Transverse colon (tissue), 4 donors: Measurements from ENCODE around the gene ITGAE. TPM values are rescaled to one million over a fixed set of nuclear protein-coding genes. Genes with fewer than 3 reads are reported as not detected.

Experiments
- DNase-seq: peaks from one replicate; pipeline ENCODE4 v3.0.0-alpha.2; 2019
- H3K27ac ChIP-seq, 4 donors: fragments of 200-600 bp; sonication (generic); 2 replicates each; pipeline ENCODE4 v1.5.1; 2016 to 2018; ENCODE audit warnings: inconsistent platforms in 4 of 4
- H3K27me3 ChIP-seq: fragments of 200-600 bp; sonication (generic); 2 replicates; pipeline ENCODE4 v1.5.1; 2017; ENCODE audit warnings: inconsistent platforms
- H3K36me3 ChIP-seq, 4 donors: fragments of 200-600 bp; sonication (generic); 2 replicates each; pipeline ENCODE4 v1.5.1; 2017 to 2019; ENCODE audit warnings: inconsistent platforms in 4 of 4
- H3K4me1 ChIP-seq, 4 donors: fragments of 200-600 bp; sonication (generic); 2 replicates each; pipeline ENCODE4 v1.5.1; 2017 to 2020; ENCODE audit warnings: inconsistent platforms in 4 of 4
- H3K4me3 ChIP-seq, 4 donors: fragments of 200-600 bp; sonication (generic); 1 replicate in 1 of 4; 2 replicates in 3 of 4; pipeline versions ENCODE4 v1.5.1 to v1.6.1; 2017 to 2019; ENCODE audit warnings: inconsistent platforms in 4 of 4
- H3K9me3 ChIP-seq, 2 donors: fragments of 200-600 bp; sonication (generic); 2 replicates each; pipeline ENCODE4 v1.5.1; 2017 to 2019; ENCODE audit warnings: inconsistent platforms in 2 of 2
- EP300 ChIP-seq: sonication (generic); formaldehyde crosslinking; IDR thresholded peaks from one replicate; pipeline ENCODE4 v1.6.1; 2017; ENCODE audit warnings: antibody characterized with exemption, low read depth
- POLR2A ChIP-seq: fragments of 450-650 bp; IDR thresholded peaks from one replicate; pipeline ENCODE4 v1.6.1; 2016; ENCODE audit warnings: antibody characterized with exemption, mild to moderate bottlenecking, moderate library complexity
- POLR2AphosphoS5 ChIP-seq, 3 donors: sonication (generic); formaldehyde crosslinking; IDR thresholded peaks; one replicate each; pipeline ENCODE4 v1.6.1; 2016; ENCODE audit warnings: antibody characterized with exemption in 3 of 3
- WGBS, 2 donors: methylation state at CpG; one replicate each; pipeline ENCODE4 v1.1.5; 2018; ENCODE audit warnings: low coverage in 1 of 2; 5-methylcytosine and 5-hydroxymethylcytosine counted together
- in situ Hi-C, 4 donors: fragments of 200-750 bp; cut with MboI; loops; one replicate each; pipeline versions ENCODE4 v1.15.0 to v1.15.1; 2017; ENCODE audit warnings: low sequenced_read_pairs in 3 of 4, low pct_ligation_motif_present in 1 of 4, low pct_unique_long_range_greater_than_20kb in 1 of 4
- intact Hi-C: fragments of 100-400 bp; cut with DNase I; formaldehyde crosslinking; loops from one replicate; pipeline ENCODE4 v1.15.1; 2023; ENCODE audit warnings: low total_unique reads
- total RNA-seq, 4 donors: library from RNA; depleted of rRNA; stranded (reverse); fragments of >200 nt; gene quantifications; one replicate each; pipeline ENCODE4 v1.1.0, GENCODE V29; 2016
- TF ChIP-seq, protein P1 (sequence below), 5 experiments: fragments of 200-600 bp in 3 of 5; fragments of 450-650 bp in 2 of 5; sonication (generic) in 3 of 5; IDR thresholded peaks; 1 replicate in 2 of 5; 2 replicates in 3 of 5; pipeline ENCODE4 v1.5.1; 2016 to 2017; ENCODE audit warnings: antibody characterized with exemption in 5 of 5, inconsistent platforms in 3 of 5, mild to moderate bottlenecking in 2 of 5, moderate library complexity in 1 of 5

The ITGAE gene
- total RNA-seq, 4 donors from 2014 or later = 2.8 to 23.1 (median 14.5) TPM

DNA sequence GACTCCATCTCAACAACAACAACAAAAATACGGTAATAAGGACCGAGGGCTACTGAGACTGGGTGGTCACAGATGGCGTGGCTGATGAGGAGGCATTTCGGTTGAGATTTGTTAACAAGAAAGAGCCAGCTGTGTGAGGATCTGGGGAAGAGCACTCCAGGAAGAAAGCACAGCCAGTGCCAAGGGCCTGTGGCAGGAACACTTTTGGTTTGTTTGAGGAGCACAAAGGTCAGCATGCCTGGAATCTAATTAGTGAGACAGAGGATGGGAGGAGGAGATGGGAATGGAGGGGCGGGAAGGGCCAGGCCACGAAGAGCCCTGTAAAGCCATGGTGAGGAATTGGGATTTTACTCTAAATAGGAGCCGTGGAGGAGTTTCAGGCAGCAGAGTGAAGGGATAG, 52.4 kb downstream of the ITGAE start:
- intact Hi-C loops = no loop called here
- 76 to 77% methylated on average over 7 of the region's 7 CpGs for WGBS, 2 donors

DNA sequence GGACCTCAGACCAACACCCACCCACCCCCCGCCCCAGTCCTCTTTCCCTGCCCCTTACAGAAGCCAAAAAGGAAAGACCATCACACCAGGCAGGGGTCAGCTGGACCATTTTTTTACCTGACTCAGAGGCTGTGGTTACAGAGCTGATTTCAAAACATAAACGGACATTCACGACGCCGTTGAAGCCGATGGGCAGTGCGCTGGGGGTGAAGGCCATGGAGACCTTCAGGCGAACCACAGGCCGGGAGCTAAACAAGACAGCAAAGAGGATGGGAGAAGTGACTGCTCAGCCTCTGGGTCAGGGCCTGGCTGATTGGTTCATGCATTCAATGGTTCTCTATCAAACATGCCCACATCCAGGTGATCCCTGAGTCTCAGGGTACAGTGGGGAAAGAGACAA, 53.2 kb downstream of the ITGAE start:
- WGBS, 2 donors = 89% methylated on average over 9 of the region's 9 CpGs; no CpG with 5 or more reads in 1 of the 2 donors
- Histone ChIP-seq H3K27ac (no peak overlapping the region), H3K27me3 (no peaks in the 10 kb centered on the region), H3K4me3 (no peak overlapping the region), H3K4me1 (no peaks in the 10 kb centered on the region), H3K9me3 (no peaks in the 10 kb centered on the region), H3K36me3 (no peaks in the 10 kb centered on the region)
- TF ChIP-seq, protein P1, sequence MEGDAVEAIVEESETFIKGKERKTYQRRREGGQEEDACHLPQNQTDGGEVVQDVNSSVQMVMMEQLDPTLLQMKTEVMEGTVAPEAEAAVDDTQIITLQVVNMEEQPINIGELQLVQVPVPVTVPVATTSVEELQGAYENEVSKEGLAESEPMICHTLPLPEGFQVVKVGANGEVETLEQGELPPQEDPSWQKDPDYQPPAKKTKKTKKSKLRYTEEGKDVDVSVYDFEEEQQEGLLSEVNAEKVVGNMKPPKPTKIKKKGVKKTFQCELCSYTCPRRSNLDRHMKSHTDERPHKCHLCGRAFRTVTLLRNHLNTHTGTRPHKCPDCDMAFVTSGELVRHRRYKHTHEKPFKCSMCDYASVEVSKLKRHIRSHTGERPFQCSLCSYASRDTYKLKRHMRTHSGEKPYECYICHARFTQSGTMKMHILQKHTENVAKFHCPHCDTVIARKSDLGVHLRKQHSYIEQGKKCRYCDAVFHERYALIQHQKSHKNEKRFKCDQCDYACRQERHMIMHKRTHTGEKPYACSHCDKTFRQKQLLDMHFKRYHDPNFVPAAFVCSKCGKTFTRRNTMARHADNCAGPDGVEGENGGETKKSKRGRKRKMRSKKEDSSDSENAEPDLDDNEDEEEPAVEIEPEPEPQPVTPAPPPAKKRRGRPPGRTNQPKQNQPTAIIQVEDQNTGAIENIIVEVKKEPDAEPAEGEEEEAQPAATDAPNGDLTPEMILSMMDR (IDR thresholded peaks at IDR 0.05) = no peak
- TF ChIP-seq POLR2AphosphoS5 (IDR thresholded peaks at IDR 0.05) (no peak), POLR2A (no peak)
- DNase-seq = no peak
- intact Hi-C loops (no loop called here), in situ Hi-C loops (loop anchor here in 2 of 4 donors (25.0 kb wide), 1 partner anchor 89 kb away; the partner anchor contains the start of gene NCBP3 (in 2 of the 2))

More for the DNA sequence above, 52.4 kb downstream of the ITGAE start:
- no peaks in the 10 kb centered on the region for H3K36me3 ChIP-seq
- H3K4me1 ChIP-seq = no peaks in the 10 kb centered on the region
- in situ Hi-C loops = loop anchor here in 2 of 4 donors (25.0 kb wide), 1 partner anchor 89 kb away; the partner anchor contains the start of gene NCBP3 (in 2 of the 2)
- no peak overlapping the region for H3K27ac ChIP-seq
- no peak for TF ChIP-seq POLR2AphosphoS5 (IDR thresholded peaks at IDR 0.05)
- TF ChIP-seq, protein P1 (IDR thresholded peaks at IDR 0.05) = no peak
- TF ChIP-seq EP300 = no peak
- no peak for TF ChIP-seq POLR2A
- no peaks in the 10 kb centered on the region for H3K27me3 ChIP-seq
- no peak overlapping the region for H3K4me3 ChIP-seq
- no peaks in the 10 kb centered on the region for H3K9me3 ChIP-seq
- DNase-seq = no peak

DNA sequence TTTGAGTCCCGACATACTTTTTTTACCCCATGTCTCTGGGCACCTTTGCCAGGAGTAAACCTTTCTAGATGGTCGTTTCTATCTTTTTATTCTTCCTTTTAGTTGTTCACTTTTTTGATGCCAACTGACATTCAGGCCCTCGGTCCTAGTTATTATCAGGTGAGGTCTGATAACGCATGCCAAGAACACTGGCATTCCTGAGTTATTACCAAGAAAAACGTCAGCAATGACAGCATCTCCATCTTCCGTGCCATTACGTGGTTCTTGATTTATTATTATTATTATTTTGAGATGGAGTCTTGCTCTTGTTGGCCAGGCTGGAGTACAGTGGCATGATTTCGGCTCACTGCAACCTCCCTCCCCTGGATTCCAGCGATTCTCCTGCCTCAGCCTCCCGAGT, 55.9 kb downstream of the ITGAE start:
- H3K27me3 ChIP-seq = no peaks in the 10 kb centered on the region
- H3K9me3 ChIP-seq = no peaks in the 10 kb centered on the region
- no peaks in the 10 kb centered on the region for H3K4me1 ChIP-seq
- in situ Hi-C loops (loop anchor here in 2 of 4 donors (25.0 kb wide), 1 partner anchor 92 kb away; the partner anchor contains the start of gene NCBP3 (in 2 of the 2)), intact Hi-C loops (no loop called here)
- H3K36me3 ChIP-seq = no peaks in the 10 kb centered on the region
- no peak overlapping the region for H3K27ac ChIP-seq
- TF ChIP-seq POLR2AphosphoS5 (IDR thresholded peaks at IDR 0.05) (no peak), POLR2A (no peak), EP300 (no peak)
- TF ChIP-seq, protein P1 (IDR thresholded peaks at IDR 0.05) = no peak
- no peak overlapping the region for H3K4me3 ChIP-seq
- WGBS, 2 donors = 83 to 88% methylated on average over 10 of the region's 10 CpGs
- no peak for DNase-seq

DNA sequence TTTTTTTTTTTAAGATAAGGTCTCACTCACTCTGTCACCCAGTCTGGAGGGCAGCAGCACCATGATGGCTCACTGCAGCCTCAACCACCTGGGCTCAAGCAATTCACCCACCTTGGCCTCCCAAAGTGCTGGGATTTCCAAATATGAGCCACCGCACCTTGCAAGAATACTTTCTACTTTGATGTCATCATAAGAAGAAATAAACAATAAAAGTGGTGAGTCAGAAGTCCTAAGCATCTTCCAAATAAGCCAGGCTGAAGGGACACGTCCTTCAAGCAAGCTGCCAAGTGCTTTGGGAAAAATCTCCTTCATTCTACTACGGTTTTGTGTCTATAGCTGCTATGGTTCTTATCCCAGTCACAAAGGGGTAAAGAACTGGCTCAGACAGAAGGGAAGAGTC, 57.0 kb downstream of the ITGAE start:
- no peak overlapping the region for H3K4me3 ChIP-seq
- H3K27ac ChIP-seq = no peak overlapping the region
- intact Hi-C loops (no loop called here), in situ Hi-C loops (loop anchor here in 2 of 4 donors (25.0 kb wide), 1 partner anchor 93 kb away; the partner anchor contains the start of gene NCBP3 (in 2 of the 2))
- H3K4me1 ChIP-seq = peaks cover 0 to 6% (median 1%) of the 10 kb centered on the region in 4 donors
- no peak for DNase-seq
- H3K9me3 ChIP-seq = no peaks in the 10 kb centered on the region
- TF ChIP-seq EP300 (no peak), POLR2AphosphoS5 (IDR thresholded peaks at IDR 0.05) (no peak), POLR2A (no peak)
- TF ChIP-seq, protein P1 (IDR thresholded peaks at IDR 0.05) = no peak
- no peaks in the 10 kb centered on the region for H3K36me3 ChIP-seq
- H3K27me3 ChIP-seq = no peaks in the 10 kb centered on the region
- WGBS, 2 donors = 47 to 70% methylated on average over 2 to 3 of the region's 3 CpGs
